HUES6 (cell line): ENCODE results near the gene PRKX.
"Not testable (repeated sequence)": the region's sequence is repeated elsewhere in the genome, so short reads cannot be mapped to it uniquely, and the experiment has no call there.

Experiments used
- H3K27ac ChIP-seq: 2 replicates; pipeline ENCODE4 v1.7.0; 2013; ENCODE audit warnings: low read depth, mild to moderate bottlenecking, low read length, inconsistent platforms
- H3K27me3 ChIP-seq: 2 replicates; pipeline ENCODE4 v1.6.1; 2013; ENCODE audit warnings: low read length; ENCODE audit not compliant: control insufficient read depth, insufficient read depth
- H3K36me3 ChIP-seq: 2 replicates; pipeline ENCODE4 v1.6.1; 2013; ENCODE audit warnings: low read length; ENCODE audit not compliant: control insufficient read depth, insufficient read depth
- H3K4me1 ChIP-seq: 2 replicates; pipeline ENCODE4 v1.6.1; 2013; ENCODE audit warnings: low read length; ENCODE audit not compliant: control insufficient read depth, insufficient read depth
- H3K4me3 ChIP-seq: 2 replicates; pipeline ENCODE4 v1.5.1; 2013; ENCODE audit warnings: low read depth, low read length
- H3K9ac ChIP-seq: one replicate; pipeline ENCODE4 v1.6.1; 2013; ENCODE audit warnings: mild to moderate bottlenecking, low read length
- H3K9me3 ChIP-seq: 2 replicates; pipeline ENCODE4 v1.6.1; 2013; ENCODE audit warnings: low read depth, low read length; ENCODE audit not compliant: control insufficient read depth, insufficient read depth

Gene PRKX

GRCh38 chrX:3651277-3651676 is 62.2 kb downstream of the PRKX start:
- Histone ChIP-seq H3K9ac (no peak overlapping the region), H3K36me3 (peaks cover 43% of the 10 kb centered on the region), H3K4me3 (no peak overlapping the region), H3K27ac (no peak overlapping the region), H3K9me3 (no peaks in the 10 kb centered on the region), H3K27me3 (no peaks in the 10 kb centered on the region), H3K4me1 (no peaks in the 10 kb centered on the region)

DNA sequence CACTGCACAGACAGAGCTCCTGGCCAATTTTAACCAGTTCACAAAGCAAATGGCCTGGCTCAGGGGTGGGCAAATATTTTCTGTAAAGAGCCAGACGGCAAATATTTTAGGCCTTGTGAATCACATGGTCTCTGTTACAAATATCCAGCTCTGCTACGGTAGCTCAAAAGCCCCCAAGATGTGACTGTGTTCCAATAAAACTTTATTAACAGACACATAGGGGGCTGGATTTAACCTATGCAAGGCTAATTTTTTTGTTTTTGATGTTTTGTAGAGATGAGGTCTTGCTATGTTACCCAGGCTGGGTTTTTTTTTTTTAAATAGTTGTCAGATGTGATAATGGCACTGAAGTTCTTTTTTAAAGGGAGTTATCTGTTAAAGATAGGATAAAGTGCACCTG is 65.4 kb downstream of the PRKX start:
- Histone ChIP-seq H3K27ac (no peak overlapping the region), H3K4me1 (no peaks in the 10 kb centered on the region), H3K27me3 (no peaks in the 10 kb centered on the region), H3K36me3 (peaks cover 45% of the 10 kb centered on the region), H3K4me3 (no peak overlapping the region), H3K9ac (no peak overlapping the region), H3K9me3 (peaks cover 3% of the 10 kb centered on the region; the same call in 1 of the 2 replicates)

DNA sequence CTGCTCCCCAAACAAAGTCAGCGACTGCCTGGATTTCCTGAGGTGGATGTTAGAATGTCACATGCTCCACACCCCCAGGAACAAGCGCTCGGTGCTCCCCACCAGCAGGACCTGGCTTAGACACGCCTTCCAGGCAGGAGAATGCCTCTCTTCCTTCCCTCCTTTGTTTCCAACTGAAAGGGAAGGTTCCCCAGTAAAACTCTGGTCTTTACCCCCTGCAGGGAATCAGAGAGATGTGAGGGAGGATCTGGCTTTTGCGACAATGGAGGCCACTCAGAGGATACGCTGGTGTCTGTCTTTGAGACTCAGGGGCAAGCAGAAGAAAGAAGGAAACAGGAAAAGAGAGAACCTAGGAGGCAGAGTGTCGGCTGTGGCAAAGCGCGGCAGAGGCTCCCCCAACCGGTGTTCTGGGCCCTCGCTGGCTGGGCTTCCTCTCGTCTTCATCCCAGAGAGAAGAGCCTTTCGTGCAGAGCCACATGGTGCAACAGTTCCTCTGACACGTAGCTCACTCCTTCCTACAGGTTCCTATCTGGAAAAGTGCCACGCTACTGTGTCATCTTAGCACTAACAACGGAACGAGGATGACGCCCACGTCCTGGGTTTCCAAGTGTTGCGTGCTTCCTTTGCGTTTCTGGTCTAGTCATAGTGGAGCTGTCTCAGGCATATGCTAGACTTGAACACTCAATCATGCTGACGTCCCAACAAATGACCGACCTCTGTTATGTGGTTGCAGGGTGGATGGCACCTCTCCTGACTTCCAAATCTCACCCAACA is 73.4 kb downstream of the PRKX start:
- H3K27me3 ChIP-seq, H3K9me3 ChIP-seq, H3K4me3 ChIP-seq, H3K4me1 ChIP-seq, H3K9ac ChIP-seq, H3K27ac ChIP-seq: not testable (repeated sequence)
- H3K36me3 ChIP-seq, result peaks cover 48% of the 10 kb centered on the region

- H3K27ac ChIP-seq, result no peak overlapping the region
Measured at GRCh38 chrX:3639236-3639635, 74.2 kb downstream of the PRKX start.

DNA sequence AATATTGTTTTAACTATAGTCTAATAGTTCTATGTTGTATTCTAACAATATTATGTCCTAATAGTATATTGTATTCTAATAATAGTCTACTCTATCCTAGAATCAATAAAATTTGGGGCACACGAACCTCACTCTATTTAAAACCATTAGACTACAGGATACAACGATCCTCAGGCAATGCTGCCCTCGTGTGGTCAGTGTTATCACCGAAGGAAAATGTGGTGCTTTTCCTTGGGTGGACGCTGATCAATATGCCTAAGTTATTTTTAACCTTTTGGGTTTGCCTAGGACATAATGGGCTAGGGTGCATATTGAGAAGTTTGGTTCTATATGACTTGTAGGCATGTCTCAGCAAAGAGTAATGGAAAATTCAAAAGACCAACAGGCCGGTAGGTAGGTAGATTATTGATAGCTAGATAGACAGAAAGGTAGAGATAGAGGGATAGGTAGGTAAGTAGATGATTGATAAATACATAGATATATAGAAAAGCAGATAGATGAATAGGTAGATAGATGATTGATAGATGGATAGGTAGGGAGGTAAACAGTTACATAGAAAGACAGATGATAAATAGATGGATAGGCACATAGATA is 75.1 kb downstream of the PRKX start:
- Histone ChIP-seq H3K4me1 (peaks cover 9% of the 10 kb centered on the region), H3K36me3 (peaks cover 49% of the 10 kb centered on the region), H3K27ac (no peak overlapping the region)

More at GRCh38 chrX:3639236-3639635, 74.2 kb downstream of the PRKX start:
- peaks cover 9% of the 10 kb centered on the region for H3K4me1 ChIP-seq
- H3K9me3 ChIP-seq, result peaks cover 3% of the 10 kb centered on the region; the same call in 1 of the 2 replicates
- peaks cover 48% of the 10 kb centered on the region for H3K36me3 ChIP-seq
- no peak overlapping the region for H3K4me3 ChIP-seq
- H3K27me3 ChIP-seq, result no peaks in the 10 kb centered on the region
- H3K9ac ChIP-seq, result no peak overlapping the region

DNA sequence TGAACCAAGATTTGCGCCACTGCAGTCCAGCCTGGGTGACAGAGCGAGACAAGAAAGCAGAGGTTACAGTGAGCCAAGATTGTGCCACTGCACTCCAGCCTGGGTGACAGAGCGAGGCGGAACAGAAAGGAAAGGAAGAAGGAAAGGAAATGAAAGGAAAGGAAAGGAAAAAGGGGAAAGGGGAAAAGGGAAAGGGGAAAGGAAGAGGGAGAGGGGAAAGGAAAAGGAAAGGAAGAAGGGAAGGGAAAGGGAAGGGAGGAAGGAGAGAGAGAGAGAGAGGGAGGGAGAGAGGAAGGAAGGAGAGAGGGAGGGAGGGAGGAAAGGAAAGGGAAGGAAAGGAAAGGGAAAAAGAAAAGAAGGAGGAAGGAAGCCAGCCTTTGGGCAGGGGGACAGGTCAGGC is 76.6 kb downstream of the PRKX start:
- no peaks in the 10 kb centered on the region for H3K9me3 ChIP-seq
- no peak overlapping the region for H3K4me3 ChIP-seq
- no peaks in the 10 kb centered on the region for H3K27me3 ChIP-seq
- H3K36me3 ChIP-seq, result peaks cover 56% of the 10 kb centered on the region
- H3K4me1 ChIP-seq, result peaks cover 9% of the 10 kb centered on the region
- H3K27ac ChIP-seq, result no peak overlapping the region
- H3K9ac ChIP-seq, result no peak overlapping the region

More for the DNA sequence above, 75.1 kb downstream of the PRKX start:
- no peak overlapping the region for H3K9ac ChIP-seq
- no peaks in the 10 kb centered on the region for H3K9me3 ChIP-seq
- no peak overlapping the region for H3K4me3 ChIP-seq
- H3K27me3 ChIP-seq, result no peaks in the 10 kb centered on the region

DNA sequence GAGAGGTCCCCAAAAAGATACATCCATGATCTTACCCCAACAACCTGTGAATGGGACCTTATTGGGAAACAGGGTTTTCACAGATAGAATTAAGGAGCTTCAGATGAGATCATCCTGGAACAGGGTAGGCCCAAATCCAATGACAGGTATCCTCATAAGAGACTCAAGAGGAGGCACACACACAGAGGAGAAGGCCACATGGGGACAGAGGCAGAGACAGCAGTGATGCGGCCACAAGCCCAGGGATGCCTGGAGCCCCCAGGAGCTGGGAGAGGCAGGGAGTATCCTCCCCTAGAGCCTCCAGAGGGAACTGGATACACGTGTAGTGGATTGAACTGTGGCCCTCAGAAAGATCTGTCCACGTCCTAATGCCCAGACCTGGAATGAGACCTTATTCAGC is 82.3 kb downstream of the PRKX start:
- no peaks in the 10 kb centered on the region for H3K9me3 ChIP-seq
- H3K9ac ChIP-seq, result no peak overlapping the region
- no peaks in the 10 kb centered on the region for H3K27me3 ChIP-seq
- H3K4me3 ChIP-seq, result no peak overlapping the region
- H3K4me1 ChIP-seq, result no peaks in the 10 kb centered on the region
- H3K27ac ChIP-seq, result no peak overlapping the region
- H3K36me3 ChIP-seq, result peaks cover 83% of the 10 kb centered on the region

DNA sequence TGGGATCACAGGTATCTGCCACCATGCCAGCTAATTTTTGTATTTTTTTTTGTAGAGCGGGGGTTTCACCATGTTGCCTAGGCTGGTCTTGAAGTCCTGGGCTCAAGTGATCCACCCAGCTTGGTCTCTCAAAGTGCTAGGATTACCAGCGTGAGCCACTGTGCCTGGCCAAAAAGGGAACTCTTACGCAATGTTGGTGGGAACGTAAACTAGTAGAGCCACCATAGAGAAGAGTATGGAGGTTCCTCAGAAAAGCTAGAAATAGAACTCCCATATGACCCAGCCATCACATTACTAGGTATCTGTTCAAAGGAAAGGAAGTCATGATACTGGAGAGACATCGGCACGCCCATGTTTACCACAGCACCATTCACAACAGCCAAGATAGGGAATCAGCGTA is 85.9 kb downstream of the PRKX start:
- no peaks in the 10 kb centered on the region for H3K9me3 ChIP-seq
- peaks cover 72% of the 10 kb centered on the region for H3K36me3 ChIP-seq
- no peaks in the 10 kb centered on the region for H3K27me3 ChIP-seq
- H3K9ac ChIP-seq, result no peak overlapping the region
- H3K4me3 ChIP-seq, result no peak overlapping the region
- H3K4me1 ChIP-seq, result no peaks in the 10 kb centered on the region
- H3K27ac ChIP-seq, result no peak overlapping the region

DNA sequence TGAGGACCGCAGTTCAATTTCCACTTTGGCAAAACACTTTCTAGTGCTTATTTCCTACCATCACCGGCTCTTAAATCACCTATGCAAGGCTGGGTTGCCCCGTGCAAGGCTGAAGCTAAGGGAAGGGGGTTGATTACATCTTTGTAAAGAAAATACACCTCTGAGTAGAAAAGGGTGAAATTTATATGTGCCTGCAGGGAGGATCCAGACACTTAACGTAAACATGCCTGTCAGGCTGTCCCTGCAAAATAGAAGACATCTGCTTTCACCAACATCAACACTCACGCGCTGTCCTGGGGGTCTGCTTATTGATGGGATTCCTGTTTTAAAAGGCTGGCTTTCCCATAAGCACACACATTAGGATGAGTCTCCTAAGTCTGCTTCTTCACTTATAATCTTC is 92.0 kb downstream of the PRKX start:
- H3K9ac ChIP-seq, result no peak overlapping the region
- H3K27me3 ChIP-seq, result no peaks in the 10 kb centered on the region
- no peaks in the 10 kb centered on the region for H3K4me1 ChIP-seq
- H3K36me3 ChIP-seq, result peaks cover 74% of the 10 kb centered on the region
- no peak overlapping the region for H3K27ac ChIP-seq
- no peak overlapping the region for H3K4me3 ChIP-seq
- H3K9me3 ChIP-seq, result no peaks in the 10 kb centered on the region

DNA sequence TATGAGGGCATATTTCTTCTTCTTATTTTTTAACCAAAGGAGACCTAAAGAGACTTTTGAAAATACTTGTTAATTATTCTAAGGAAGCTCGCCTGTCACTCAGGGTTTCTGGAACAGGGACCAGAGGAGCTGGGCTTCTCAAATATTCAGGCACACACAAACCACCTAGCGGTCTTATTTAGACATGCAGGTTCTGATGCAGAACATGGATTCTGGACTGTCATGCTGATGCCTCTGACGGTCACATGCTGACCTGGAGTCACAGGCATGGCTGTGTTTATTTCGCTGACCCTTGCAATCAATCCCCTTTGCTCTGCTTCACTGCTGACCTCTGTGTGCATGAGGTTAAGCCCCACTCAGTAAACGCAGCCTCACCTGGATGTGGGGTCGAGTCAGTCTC is 101.7 kb downstream of the PRKX start:
- H3K4me3 ChIP-seq, H3K9ac ChIP-seq, H3K27ac ChIP-seq, H3K27me3 ChIP-seq, H3K9me3 ChIP-seq, H3K4me1 ChIP-seq: not testable (repeated sequence)
- peaks cover 79% of the 10 kb centered on the region for H3K36me3 ChIP-seq

GRCh38 chrX:3609810-3610209 is 103.6 kb downstream of the PRKX start:
- Histone ChIP-seq H3K9me3 (no peaks in the 10 kb centered on the region), H3K4me1 (no peaks in the 10 kb centered on the region), H3K27me3 (no peaks in the 10 kb centered on the region), H3K4me3 (no peak overlapping the region), H3K36me3 (peaks cover 70% of the 10 kb centered on the region), H3K9ac (no peak overlapping the region), H3K27ac (no peak overlapping the region)
